ENCODE data around the gene PLEKHG4.

The PLEKHG4 gene

DNA sequence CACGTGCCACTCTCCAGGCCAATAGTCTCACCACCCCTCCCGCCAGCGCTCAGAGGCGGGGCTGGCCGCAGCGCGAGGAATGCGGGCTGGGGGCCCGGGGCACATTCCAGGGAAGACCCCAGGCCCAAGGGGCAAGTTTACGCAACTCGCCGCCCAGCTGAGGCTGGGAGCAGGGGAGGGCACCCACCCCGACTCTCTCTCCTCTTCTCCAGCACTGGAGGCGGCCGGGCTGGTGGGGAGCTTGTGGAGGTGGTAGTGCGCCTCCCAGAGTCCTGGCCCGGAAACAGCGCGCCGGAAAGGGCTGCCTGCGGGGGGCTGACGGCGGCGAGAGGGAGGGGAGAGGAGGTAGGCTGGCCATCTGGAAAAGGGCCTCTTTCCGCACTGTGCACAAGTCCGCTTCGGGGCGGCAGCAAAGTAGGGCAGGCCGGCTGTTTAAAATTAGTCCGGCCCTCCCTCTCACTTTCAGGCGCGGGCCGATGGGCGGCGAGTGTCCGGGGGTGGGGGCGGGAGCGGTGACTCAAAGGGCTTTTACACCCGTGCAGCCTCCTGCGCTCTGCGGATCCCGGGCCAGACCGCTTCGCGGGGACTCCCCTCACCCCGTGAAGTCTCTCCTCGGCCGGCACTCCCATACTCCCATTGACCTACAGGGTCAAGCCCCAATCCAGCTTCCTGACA lies 33.1 kb upstream of the PLEKHG4 start:
- no peak for DNase-seq

DNA sequence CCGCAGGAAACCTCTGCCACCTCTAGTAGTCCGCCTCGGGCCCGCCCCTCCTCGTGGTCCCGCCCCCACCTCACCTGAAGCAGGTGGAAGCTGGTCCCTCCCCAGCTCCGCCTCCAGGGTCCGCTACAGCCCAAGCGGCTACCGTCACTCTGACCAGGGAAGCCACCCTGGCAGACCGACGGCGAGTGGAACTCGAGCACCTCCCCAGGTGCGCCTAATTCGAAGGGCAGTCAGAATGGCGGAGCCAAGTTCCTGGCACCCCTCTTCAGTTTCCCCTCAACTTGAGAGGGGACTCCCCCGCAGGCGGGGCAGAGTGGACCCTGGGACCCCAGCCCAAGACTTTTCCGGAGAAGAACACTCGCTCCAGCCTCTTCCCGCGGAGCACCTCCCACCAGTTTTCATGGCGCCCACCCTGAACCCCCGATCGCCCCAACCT lies 32.6 kb upstream of the PLEKHG4 start:
- DNase-seq: no peak

DNA sequence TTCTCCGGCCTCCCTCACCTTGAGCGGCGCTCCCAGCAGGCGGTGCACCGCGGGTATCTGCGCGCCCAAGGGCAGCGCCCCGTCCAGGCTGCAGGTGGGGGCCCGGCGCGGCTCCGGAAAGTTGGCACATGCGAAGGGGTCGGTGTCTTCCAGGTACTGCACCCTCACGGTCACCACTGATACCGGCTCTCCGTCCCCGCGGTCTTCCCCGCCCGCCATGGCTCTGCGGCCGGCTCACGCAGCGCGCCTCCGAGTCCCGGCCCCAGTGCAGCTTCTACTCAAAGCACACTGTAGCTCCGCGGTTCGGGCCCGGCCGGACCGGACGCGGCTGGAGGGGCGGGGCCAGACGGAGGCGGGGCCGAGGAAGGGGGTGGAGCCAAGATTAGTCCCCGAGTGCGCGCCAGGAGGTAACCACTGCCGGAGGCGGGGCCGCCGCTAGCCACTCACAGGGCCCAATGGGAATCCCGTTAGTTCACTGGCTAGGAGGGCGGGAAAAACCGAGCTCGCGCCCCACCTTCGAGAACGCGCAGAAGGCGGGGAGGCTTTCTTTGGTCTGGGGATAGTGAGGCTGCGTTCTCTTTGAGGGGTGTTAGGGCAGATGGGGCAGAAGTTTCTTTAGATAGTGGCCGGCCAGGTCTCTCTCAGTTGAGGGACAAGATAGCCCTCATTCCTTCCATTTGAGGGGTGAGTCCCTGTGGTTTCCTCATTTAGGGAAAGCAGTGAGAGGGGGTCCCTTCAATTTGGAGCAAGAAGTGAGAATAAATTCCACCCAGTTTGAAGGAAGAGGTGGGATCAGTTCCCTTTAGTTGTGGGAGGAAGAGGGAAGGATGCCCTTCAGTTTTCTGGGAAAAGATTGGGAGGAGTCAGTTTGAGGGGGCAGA lies 31.9 kb upstream of the PLEKHG4 start, which contains the start of gene FHOD1:
Gene FHOD1 (minus strand): TSS at position 290 of the 881 bp plus-strand sequence. CDS start 71 bp downstream, at position 219.
- peak; percentile 76 to 90 for DNase-seq

DNA sequence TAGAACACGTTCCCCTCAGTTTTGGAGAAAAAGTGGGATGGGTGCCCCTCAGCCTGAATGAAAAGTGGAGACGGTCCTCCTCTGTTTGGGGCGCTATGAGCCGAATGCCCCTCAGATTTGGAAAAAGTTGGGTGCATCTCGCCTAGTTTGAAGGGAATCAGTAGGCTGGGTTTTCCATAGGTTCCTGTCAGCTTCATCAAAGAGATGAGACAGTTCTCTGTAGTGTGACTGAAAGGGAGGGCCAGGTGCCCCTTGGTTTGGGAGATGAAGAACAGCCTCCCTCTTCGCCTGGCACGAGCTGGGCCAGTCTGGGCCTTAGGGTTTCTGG lies 31.3 kb upstream of the PLEKHG4 start:
- DNase-seq: no peak

DNA sequence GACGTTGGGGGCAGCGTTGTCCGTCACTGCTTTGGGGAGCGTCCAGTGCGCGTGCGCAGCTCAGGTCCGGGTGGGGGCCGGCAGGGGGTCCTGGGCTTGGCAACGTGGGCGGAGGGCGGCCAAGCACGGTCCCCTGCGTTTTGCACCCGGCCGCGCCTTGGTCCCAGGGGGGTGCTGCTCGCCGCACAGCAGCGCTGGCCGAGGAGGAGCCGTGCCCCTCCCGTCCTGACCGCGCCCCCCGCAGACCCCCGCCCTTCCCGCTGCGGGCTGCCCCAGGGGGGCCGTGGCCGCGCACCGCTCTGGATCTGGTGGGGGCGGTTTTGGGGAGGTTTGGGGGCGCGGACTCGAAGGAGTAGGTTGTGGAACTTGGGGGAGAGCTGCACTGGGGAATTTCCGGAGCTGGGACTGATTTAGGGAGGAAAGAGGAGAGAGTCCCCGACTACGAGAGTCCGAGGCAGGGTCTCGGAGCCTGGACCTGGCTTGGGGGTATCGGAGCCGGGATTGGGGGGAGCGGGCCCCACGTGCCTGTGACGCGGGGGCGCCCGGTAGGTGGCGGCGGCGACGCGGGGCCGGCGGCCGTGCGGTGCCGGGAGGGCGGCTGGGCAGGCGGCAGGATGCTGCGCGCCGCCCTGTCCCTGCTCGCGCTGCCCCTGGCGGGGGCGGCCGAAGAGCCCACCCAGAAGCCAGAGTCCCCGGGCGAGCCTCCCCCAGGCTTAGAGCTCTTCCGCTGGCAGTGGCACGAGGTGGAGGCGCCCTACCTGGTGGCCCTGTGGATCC lies 30.7 kb upstream of the PLEKHG4 start, which contains the start of gene SLC9A5:
Gene SLC9A5 (plus strand): TSS at position 579 of the 777 bp plus-strand sequence. CDS start 36 bp downstream, at position 615.
- DNase-seq: no peak

DNA sequence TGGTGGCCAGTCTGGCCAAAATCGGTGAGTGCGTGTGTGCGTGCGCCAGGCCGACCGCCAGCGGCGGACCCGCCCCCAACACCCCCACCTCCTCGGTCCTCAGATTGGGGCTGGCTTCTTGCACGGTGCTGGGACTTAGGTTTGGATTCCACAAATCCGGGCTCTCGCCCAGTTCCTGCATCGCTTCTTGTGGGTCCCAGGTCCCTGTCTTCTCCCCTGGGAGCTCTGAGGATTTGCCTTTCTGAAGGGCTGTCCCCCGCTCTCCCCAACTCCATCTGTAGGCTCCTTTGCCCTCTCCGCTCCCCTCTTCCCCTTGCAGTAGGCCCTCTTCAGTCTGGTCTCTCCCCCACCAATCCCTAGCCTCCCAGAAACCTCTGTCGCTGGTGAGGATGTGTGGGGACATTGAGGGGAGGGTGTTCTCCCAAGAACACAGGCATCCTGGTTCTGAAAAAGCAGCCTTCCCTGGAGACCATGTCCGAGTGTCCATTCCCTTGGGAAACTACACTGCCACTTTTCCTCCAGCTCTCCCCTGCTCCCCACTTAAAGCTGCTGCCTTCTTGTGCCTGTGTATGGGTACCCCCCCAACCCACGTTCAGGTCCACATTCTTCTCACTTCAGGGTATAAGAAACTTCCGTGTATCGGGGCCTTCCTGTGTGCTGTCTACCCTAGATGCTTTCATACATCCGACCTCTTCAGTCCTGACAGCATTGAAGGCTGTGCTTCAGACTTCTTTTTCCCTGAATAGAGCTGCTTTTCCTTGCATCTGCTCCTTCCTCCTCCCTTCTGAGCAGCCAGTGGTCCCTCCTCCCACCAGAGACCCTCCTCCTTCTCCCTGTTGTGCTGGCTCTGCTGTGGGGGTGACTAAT lies 29.9 kb upstream of the PLEKHG4 start:
- DNase-seq: no peak

DNA sequence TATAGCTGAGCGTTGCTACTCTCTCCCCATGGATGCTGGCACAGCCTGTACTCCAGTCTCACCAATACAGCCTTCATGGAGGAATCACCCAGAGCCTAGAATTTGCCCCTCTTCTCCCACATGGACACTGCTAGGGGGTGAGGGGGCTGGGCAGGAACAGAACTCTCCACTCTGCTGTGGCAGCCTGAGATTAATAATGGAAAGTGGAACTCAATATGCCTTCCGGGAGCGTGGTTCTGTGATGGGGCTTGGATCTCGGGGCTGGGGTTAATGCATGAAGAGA lies 29.3 kb upstream of the PLEKHG4 start:
- no peak for DNase-seq

DNA sequence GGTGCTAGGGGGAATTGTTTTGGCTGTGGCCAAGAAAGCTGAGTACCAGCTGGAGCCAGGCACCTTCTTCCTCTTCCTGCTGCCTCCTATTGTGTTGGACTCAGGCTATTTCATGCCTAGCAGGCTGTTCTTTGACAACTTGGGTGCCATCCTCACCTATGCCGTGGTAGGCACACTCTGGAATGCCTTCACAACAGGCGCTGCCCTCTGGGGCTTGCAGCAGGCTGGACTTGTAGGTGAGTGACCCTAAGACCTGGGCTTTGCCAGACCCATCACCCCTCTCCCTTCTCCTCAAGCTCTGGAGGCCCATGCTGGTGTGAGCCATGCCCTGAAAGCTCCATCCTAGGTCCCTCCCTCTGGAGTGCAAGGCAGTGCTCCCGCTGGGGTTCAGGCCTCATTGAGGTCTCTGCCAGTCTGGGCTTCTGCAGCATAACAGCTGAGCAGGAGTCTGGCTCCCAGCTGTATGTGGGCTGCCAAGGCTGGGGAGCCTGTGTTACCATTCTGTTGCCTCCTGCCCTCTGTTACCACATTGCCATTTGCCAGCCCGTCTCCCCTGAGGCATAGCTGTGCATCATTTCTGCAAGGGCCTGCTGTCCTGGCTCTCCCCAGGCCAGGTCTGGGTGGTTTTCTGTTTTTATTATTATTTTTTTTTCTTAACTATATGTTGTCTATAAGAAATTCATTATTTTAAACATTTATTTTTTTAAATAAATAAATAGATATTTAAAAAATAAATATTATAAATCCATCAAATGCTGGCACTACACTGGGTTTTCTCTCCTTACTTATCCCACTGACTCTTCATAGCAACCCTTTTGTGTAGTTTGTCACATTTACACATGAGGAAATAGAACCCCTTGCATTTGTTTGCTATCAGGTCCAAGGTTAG lies 26.5 kb upstream of the PLEKHG4 start:
- DNase-seq: no peak

DNA sequence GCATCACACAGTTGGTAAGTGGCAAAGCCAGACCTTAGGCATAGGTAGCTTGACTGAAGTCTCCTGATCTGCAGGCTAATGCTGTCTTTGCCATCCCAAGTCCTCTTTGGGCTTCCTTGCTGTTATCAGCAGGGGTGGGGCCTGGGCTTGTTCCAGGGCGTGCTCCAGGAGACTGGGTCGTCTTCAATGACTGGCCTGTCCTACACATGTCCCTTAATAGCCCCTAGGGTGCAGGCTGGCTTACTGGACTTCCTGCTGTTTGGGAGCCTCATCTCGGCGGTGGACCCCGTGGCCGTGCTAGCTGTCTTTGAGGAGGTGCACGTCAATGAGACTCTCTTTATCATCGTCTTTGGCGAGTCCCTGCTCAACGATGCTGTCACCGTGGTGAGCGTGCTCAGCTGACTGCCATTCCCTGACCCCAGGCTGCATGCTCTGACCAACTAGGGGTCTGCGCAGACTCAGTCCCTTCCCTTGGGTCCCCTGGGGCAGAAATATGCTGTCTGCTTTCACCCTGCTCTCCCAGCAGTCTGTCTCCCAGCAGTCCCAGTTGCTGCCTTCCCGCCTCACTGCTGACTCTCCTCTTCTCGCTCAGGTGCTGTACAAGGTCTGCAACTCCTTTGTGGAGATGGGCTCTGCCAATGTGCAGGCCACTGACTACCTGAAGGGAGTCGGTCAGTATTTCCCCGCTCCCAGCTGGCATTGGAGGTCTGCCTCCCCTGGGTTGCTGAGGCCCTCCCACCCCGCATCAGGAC lies 24.4 kb upstream of the PLEKHG4 start:
- DNase-seq: no peak

DNA sequence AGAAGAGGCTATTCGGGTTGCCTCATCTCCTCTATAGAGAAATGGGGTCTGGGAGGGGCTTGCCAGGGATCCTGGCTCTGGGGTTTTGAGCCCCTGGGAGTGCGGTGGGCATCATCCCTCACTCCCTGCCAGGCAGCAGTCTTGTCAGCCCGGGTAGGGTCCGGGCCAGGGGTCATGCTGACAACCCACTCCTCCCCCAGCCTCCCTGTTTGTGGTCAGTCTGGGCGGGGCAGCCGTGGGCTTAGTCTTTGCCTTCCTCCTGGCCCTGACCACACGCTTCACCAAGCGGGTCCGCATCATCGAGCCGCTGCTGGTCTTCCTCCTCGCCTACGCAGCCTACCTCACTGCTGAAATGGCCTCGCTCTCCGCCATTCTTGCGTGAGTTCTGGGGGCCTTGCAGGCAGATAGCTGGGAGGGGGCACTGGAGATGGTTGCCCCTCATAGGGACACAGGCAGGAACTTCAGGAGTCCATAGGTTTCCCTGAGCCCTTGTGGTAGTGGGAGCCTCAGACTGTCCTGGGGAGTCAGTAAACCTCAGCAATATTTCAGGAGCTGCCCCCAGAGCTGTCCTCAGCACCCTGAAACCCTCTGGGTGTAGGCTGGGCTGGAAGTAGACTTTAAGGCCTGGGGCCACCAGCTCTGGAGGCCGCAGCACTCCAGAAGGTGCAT lies 23.6 kb upstream of the PLEKHG4 start:
- DNase-seq: no peak

DNA sequence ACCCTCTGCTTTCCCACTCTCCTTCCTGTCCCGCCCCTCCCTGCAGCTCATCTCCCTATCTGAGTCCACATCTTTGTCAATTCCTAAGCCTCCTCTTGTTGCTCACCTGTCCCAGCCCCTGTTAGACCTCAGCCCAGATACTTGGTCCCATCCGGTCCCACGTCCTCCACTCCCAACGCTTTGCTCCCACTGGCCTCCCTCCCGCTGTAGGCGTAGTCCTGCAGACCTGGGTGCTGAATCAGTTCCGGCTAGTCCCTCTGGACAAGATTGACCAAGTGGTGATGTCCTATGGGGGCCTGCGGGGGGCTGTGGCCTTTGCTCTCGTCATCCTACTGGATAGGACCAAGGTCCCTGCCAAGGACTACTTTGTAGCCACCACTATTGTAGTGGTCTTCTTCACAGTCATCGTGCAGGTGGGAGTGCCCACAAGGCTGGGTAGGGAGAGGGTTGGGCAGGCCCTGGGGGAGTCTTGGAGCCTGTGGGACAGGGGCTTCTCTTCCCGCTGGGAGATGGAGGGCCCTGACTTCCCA lies 22.6 kb upstream of the PLEKHG4 start:
- no peak for DNase-seq

DNA sequence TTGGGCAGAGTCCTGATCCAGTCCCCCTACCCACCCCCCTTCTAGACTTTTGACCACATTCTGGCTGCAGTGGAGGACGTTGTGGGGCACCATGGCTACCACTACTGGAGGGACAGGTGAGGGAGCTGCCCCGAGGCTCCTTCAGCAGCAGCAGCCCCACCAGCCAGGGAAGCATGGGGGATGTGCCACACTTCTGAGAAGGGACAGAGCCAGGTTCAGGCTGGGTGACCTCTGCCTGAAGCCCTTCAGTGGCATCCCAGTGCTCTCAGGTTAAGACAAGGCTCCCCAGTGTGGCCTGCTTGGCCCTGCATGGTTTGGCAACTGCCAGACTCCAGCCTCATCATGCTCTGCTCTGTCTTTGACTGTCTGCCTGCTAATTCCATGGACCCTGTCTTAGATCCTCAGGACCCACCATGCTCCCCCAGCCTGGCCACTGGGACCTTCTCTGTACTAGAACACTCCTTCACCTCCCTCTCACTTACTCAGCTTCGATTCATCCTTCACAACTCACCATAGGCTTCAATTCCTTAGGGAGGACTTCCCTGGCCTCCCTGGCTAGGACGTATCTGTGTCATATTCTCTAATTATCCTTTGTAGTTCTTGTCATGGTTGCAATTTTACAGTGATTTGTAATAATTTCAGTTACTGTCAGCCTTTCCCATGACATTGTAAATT lies 21.7 kb upstream of the PLEKHG4 start:
- no peak for DNase-seq

DNA sequence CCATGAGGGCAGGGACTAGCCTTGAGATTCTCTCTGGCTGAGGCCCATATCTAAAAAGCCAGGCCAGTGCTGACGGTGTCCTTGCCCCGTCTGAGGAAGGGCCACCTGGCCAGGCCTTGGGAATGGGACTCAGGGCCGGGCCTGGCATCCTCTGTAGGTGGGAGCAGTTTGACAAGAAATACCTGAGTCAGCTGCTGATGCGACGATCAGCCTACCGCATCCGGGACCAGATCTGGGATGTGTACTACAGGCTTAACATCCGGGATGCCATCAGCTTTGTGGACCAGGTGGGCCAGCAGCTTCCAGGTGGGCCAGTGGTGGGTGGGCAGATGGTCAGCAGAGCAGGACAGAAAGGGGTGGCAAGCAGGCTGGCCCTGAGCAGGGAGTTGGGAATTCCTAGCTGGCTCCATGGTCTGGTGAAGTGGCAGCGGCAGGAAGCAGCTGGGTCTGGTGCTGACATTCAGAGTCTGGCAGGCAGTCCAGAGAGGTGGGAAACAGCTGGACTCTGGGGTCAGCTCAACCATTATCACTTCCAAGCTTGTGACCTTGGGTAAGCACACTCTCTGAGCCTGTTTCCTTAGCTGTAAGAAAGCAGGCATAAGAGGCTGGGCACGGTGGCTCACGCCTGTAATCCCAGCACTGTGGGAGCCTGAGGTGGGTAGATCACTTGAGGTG lies 21.0 kb upstream of the PLEKHG4 start:
- no peak for DNase-seq

DNA sequence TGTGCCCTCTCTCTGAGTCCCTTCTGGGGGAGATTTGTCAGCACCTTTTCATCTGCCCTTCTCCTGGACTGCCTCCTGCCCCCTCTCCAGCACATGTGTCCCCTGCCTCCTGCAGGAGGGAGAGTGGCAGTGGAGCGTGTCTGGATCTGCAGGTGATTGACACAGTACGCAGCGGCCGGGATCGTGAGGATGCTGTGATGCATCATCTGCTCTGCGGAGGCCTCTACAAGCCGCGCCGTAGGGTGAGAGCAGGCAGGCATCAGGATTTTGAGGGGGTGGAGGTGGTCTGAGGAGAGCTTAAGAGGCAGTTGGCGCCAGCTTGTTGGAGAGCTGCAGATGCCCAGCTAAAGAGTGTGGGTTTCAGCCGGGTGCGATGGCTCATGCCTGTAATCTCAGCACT lies 19.6 kb upstream of the PLEKHG4 start:
- DNase-seq: no peak

DNA sequence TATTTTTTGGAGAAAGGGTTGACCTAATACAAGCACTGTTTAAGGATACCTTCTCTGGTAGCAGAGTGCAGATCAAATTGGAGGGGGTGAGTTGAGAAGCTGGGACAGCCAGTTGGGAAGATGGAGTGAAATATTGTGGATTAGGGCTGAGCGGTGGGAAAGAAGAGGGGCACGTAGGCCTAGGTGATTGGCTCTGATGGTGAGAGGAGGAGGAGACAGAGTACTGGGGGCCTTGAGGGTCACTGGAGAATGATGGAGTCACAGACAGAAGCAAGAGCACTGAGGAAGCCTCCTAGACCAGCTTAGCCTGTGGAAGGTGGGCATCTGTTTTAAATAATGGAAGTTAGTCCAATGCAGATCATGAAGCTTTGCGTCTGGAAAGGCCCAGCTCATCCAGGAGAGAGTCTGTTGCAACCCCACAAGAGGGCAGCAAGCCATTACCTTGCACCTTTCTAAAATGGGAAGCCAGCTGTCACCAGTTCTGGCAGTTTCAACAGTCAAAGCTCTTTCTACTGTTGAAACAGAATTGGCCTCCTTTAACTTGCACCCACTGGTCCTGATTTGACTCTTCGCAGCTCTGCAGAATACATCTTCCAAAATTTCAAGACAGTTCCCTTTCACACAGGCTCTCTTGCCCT lies 18.8 kb upstream of the PLEKHG4 start:
- DNase-seq: peak; percentile 65 to 66

DNA sequence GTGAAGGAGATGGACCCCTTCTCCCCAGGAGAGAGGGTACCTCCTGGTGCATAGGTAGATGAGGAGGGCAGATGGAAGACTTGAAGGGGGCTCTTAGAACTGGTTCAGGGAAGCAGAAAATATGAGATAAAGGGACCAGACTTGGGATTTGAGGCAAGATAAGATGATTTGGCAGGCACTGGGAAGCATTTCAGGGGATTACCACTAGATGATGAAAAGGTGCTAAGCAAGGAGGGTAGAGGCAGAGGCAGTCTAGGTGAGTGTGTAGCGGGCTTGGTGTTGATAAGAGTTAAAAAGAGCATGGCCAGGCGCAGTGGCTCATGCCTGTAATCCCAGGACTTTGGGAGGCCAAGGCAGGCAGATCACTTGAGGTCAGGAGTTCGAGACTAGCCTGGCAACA lies 16.1 kb upstream of the PLEKHG4 start:
- no peak for DNase-seq

DNA sequence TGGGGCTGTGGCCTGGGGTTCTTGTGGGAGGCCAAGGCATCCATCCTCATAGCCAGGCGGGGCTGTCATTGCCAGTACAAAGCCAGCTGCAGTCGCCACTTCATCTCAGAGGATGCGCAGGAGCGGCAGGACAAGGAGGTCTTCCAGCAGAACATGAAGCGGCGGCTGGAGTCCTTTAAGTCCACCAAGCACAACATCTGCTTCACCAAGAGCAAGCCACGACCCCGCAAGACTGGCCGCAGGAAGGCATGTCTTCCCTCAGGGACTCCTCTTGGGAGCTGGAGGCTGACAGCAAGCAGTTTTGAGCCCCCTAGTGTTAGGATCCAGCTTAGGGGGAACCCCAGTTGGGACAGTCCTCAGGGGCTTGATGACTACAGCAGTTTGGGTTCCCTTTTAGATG lies 15.1 kb upstream of the PLEKHG4 start:
- DNase-seq: no peak

DNA sequence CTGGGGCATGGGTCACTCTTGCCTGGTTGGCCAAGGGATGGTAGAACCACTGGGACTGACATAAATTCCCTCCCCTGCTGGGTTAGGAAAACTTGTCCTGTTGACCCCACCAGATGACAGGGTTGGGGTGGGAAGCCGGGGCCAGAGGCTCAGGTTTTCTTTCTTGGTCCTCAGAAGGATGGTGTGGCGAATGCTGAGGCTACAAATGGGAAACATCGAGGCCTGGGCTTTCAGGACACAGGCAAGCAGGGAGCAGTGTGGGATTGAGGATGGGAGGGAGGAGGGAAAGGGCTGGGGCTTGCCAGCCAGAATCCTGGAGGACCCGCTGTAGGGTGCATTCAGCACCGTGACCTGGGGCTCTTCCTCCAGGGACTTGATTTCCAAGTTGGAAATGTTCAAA lies 14.5 kb upstream of the PLEKHG4 start:
- DNase-seq: no peak
